Pancreas (tissue), 10 donors: ENCODE results near the gene MPRIP. TPM values are rescaled to one million over a fixed set of nuclear protein-coding genes. Genes with fewer than 3 reads are reported as not detected.

ENCODE experiments used
- ATAC-seq, 4 donors: fragments of 200-7000 bp; cut with Tn5 transposase; one replicate each; pipeline versions ENCODE4 v1.8.0 to v1.9.1; 2020; ENCODE audit warnings: mild to moderate bottlenecking in 4 of 4, moderate library complexity in 4 of 4
- DNase-seq, 6 donors: peaks; one replicate each; pipeline ENCODE4 v3.0.0-alpha.2; 2020
- FAIRE-seq: peaks from 2 replicates; lab custom pipeline; 2012; peaks lifted over from hg19 to GRCh38; lab: Jason Lieb, UNC
- H3K27ac ChIP-seq, 4 donors: fragments of 200-600 bp; sonication (generic); 1 replicate in 3 of 4; 2 replicates in 1 of 4; pipeline versions ENCODE4 v1.5.0 to v1.8.0; 2020
- H3K27me3 ChIP-seq, 4 donors: fragments of 200-600 bp; one replicate each; pipeline ENCODE4 v1.8.0; 2021
- H3K36me3 ChIP-seq, 3 donors: fragments of 200-600 bp; sonication (generic) in 1 of 3; one replicate each; pipeline versions ENCODE4 v1.5.0 to v1.8.0; 2020 to 2021
- H3K4me1 ChIP-seq, 3 donors: fragments of 200-600 bp; one replicate each; pipeline ENCODE4 v1.8.0; 2021
- H3K4me3 ChIP-seq, 4 donors: fragments of 200-600 bp; sonication (generic) in 2 of 4; one replicate each; pipeline versions ENCODE4 v1.5.0 to v1.8.0; 2020 to 2021
- H3K9me3 ChIP-seq, 4 donors: fragments of 200-600 bp; one replicate each; pipeline ENCODE4 v1.8.0; 2021
- WGBS, 2 donors: extraction: QIAGEN DNeasy Blood & Tissue Kit; methylation state at CpG; one replicate each; pipeline ENCODE4 v1.1.7; 2013; 5-methylcytosine and 5-hydroxymethylcytosine counted together
- intact Hi-C, 3 donors: fragments of 100-400 bp; cut with DNase I; formaldehyde crosslinking; loops; one replicate each; pipeline versions ENCODE4 v1.11.1 to v1.14.2; 2022
- polyA plus RNA-seq, 2 donors: library from polyadenylated mRNA; stranded (reverse); fragments of 200-250 nt; gene quantifications; one replicate each; pipeline ENCODE4 v1.2.3, GENCODE V29; 2013
- total RNA-seq, 6 donors: library from RNA; stranded (reverse); fragmentation: NEBNext Ultra II Directional in 4 of 6; extraction: Animal tissue kit (Norgen Biotek cat#: 25700) in 4 of 6; gene quantifications; one replicate each; pipeline versions ENCODE4 v1.2.1 to v1.2.4, GENCODE V29; 2021 to 2023
- TF ChIP-seq, protein P1 (sequence below), 4 donors: fragments of 200-600 bp; sonication (generic) in 3 of 4; IDR thresholded peaks; one replicate each; pipeline versions ENCODE4 v1.5.0 to v1.8.0; 2021; ENCODE audit warnings: antibody characterized with exemption in 4 of 4
- donor health status: healthy with polysubstance abuse.
- donor health status: DM: no; HTN: no; CAD: no; lungs with moderate emphysema.
- donor health status: DM: no; HTN: no; CAD: no.
- donor health status: control.
- donor health status: control.
- donor health status: Bipolar disorder and iron deficiency.
- donor health status: DM: yes; HTN: yes; CAD: no.
- donor health status: DM: no; HTN: no; CAD: no.
- donor health status: DM: no; HTN: no; CAD: no.
- donor health status: DM: yes; HTN: yes; CAD: no.

MPRIP gene
- total and polyA plus RNA-seq, 8 donors, result 91.8 to 242 (median 107) TPM

DNA sequence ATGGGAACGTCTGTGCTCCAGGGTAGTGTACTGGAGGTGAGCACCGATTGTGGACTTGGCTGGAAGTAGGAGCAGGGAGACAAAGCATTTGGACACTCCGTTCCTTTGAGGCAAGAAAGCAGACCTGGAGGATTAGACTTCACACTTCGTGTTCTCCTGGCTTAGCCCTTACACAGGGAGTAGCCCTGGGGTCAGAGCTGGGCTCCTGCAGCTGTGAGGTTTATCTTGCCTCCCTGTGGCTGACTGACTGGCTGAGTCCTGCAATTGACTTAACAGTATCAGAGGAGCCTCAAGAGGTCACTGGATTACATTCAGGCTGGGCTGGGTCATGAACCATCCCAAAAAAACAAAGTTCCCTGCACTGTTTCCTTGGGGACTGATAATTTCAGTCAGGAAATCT, 37.1 kb downstream of the MPRIP start:
- Histone ChIP-seq H3K27ac (peak overlapping the region in 3 of 4 donors; percentile 10 to 56 (median 11)), H3K4me3 (no peak overlapping the region), H3K27me3 (no peaks in the 10 kb centered on the region), H3K36me3 (peaks cover 0 to 11% (median 8%) of the 10 kb centered on the region in 3 donors), H3K4me1 (peaks cover 16 to 33% (median 27%) of the 10 kb centered on the region in 3 donors), H3K9me3 (no peaks in the 10 kb centered on the region)
- no peak for FAIRE-seq
- 47 to 59% methylated on average over 4 of the region's 4 CpGs for WGBS, 2 donors
- TF ChIP-seq, protein P1, sequence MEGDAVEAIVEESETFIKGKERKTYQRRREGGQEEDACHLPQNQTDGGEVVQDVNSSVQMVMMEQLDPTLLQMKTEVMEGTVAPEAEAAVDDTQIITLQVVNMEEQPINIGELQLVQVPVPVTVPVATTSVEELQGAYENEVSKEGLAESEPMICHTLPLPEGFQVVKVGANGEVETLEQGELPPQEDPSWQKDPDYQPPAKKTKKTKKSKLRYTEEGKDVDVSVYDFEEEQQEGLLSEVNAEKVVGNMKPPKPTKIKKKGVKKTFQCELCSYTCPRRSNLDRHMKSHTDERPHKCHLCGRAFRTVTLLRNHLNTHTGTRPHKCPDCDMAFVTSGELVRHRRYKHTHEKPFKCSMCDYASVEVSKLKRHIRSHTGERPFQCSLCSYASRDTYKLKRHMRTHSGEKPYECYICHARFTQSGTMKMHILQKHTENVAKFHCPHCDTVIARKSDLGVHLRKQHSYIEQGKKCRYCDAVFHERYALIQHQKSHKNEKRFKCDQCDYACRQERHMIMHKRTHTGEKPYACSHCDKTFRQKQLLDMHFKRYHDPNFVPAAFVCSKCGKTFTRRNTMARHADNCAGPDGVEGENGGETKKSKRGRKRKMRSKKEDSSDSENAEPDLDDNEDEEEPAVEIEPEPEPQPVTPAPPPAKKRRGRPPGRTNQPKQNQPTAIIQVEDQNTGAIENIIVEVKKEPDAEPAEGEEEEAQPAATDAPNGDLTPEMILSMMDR (IDR thresholded peaks at IDR 0.05), result no peak
- ATAC-seq, result no peak
- intact Hi-C loops, result loop anchor here in 1 of 3 donors (10.0 kb wide), 1 partner anchor 65 kb away; no protein-coding TSS in a partner anchor
- peak in 2 of 6 donors; percentile 13 to 30 for DNase-seq

DNA sequence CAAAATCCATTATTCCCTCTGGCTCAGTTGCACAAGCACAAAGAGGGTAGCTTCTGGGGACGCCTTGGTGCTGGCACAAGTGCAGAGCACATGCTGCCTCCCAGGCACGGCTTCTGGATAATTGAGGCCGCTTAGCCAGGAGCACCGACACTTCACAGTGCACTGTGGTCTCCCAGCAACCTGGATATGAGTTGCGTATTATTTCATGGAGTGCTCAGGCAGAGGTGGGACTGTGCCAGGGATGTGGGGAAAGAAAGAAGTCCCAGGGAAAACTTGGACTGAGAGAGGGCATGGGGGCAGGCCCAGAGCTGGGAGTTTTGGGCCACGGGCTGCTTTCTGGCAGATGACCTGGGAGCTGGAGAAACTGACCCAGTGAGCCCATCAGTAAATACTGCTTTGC, 37.5 kb downstream of the MPRIP start:
- Histone ChIP-seq H3K4me3 (no peak overlapping the region), H3K27ac (peak overlapping the region in 3 of 4 donors; percentile 10 to 56 (median 11)), H3K36me3 (peaks cover 0 to 11% (median 8%) of the 10 kb centered on the region in 3 donors), H3K9me3 (no peaks in the 10 kb centered on the region), H3K27me3 (no peaks in the 10 kb centered on the region), H3K4me1 (peaks cover 16 to 33% (median 27%) of the 10 kb centered on the region in 3 donors)
- FAIRE-seq, result no peak
- intact Hi-C loops, result loop anchor here in 1 of 3 donors (10.0 kb wide), 1 partner anchor 65 kb away; no protein-coding TSS in a partner anchor
- ATAC-seq, result peak in 3 of 4 donors; percentile 14 to 56 (median 29)
- WGBS, 2 donors, result 41 to 55% methylated on average over 6 of the region's 6 CpGs
- TF ChIP-seq, protein P1 (IDR thresholded peaks at IDR 0.05), result no peak
- DNase-seq, result peak in 2 of 6 donors; percentile 21 to 42

DNA sequence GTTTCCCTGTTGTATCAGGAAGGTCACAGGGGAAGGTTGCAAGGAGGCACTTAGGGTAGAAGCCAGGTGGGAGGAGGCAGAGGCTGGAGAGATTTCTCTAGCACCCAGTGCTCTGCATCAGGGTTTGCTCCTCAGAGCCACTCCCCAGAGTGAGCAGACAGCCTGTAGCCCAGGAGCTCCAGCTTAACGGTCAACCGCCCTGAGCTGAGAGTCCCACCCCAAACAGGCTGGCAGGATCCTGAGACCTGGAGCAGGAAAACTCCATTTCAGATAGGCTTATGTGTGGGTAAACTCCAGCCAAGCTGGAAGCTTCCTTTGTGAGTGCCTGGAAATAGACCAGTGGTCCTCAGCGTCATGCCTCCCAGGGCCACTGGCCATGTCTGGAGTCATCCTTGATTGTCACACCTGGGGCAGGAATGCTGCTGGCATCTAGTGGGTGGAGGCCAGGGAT, 37.9 kb downstream of the MPRIP start:
- intact Hi-C loops, result no loop called here
- peaks cover 0 to 11% (median 8%) of the 10 kb centered on the region in 3 donors for H3K36me3 ChIP-seq
- no peaks in the 10 kb centered on the region for H3K9me3 ChIP-seq
- peaks cover 16 to 33% (median 27%) of the 10 kb centered on the region in 3 donors for H3K4me1 ChIP-seq
- 72 to 79% methylated on average over 3 of the region's 3 CpGs for WGBS, 2 donors
- TF ChIP-seq, protein P1 (IDR thresholded peaks at IDR 0.05), result no peak
- FAIRE-seq (no peak), ATAC-seq (no peak), DNase-seq (peak in 2 of 6 donors; percentile 7 to 46)
- no peak overlapping the region for H3K4me3 ChIP-seq
- H3K27me3 ChIP-seq, result no peaks in the 10 kb centered on the region
- H3K27ac ChIP-seq, result peak overlapping the region in 2 of 4 donors; percentile 10 to 56

DNA sequence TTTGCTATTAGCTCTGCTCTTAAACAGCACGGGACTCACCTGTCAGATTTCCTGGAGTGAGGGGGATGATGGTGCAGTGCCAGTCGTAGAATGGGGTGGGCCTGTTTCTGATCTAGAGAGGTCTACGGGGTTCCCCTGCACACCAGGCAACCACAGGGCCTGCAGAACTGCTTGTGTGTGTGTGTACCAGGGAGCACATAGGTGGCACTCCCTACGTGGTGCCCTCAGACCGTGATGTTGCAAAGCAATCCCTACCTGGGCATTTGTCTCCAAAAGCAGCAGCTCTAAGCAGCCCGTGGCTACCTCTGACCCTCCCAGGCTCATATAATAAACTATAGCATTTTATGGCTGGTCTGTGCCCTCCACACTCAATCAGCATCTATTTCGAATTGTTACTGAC, 38.5 kb downstream of the MPRIP start:
- ATAC-seq (no peak), DNase-seq (peak in 2 of 6 donors; percentile 8 to 24), FAIRE-seq (no peak)
- Histone ChIP-seq H3K36me3 (peaks cover 0 to 11% (median 8%) of the 10 kb centered on the region in 3 donors), H3K4me3 (no peak overlapping the region), H3K27me3 (no peaks in the 10 kb centered on the region), H3K27ac (peak overlapping the region in 1 of 4 donors; percentile 56), H3K4me1 (peaks cover 16 to 33% (median 27%) of the 10 kb centered on the region in 3 donors), H3K9me3 (no peaks in the 10 kb centered on the region)
- intact Hi-C loops, result no loop called here
- TF ChIP-seq, protein P1 (IDR thresholded peaks at IDR 0.05), result no peak
- WGBS, 2 donors, result 80 to 86% methylated on average over 7 of the region's 7 CpGs
